Endothelial cell of umbilical vein (primary cell): ENCODE measurements around the gene JMJD6. TPM values are rescaled to one million over a fixed set of nuclear protein-coding genes. Genes with fewer than 3 reads are reported as not detected.
A peak's percentile ranks its signal among the peaks of the same experiment; 100 is the strongest.

ENCODE experiments used
- BruUV-seq: library from RNA; stranded (reverse); fragments of 400-500 nt; replicated peaks from 2 replicates; lab custom pipeline; 2021; lab: Mats Ljungman, UMichigan
- CTCF ChIA-PET: fragments of 300-600, 350-600 bp; sonication (Branson Sonifier 250); formaldehyde crosslinking; loops from one replicate; lab custom pipeline; 2021; ENCODE audit warnings: antibody characterized with exemption, inconsistent platforms; lab: Charles Lee
- POLR2A ChIA-PET: fragments of 300-600, 350-600 bp; sonication (Branson Sonifier 250); formaldehyde crosslinking; loops from one replicate; lab custom pipeline; 2021; ENCODE audit warnings: antibody characterized with exemption, inconsistent platforms; lab: Charles Lee
- DNase-seq: peaks from one replicate; pipeline ENCODE4 v3.0.0-alpha.2; 2011; ENCODE audit warnings: low read depth, low spot score
- FAIRE-seq: peaks from 2 replicates; lab custom pipeline; 2011; peaks lifted over from hg19 to GRCh38; lab: Jason Lieb, UNC
- H2AFZ ChIP-seq: 2 replicates; pipeline ENCODE4 v1.6.0; 2012; ENCODE audit warnings: low read depth, low read length, control low read depth, inconsistent platforms
- H3K27ac ChIP-seq: 2 replicates; pipeline ENCODE4 v1.5.1; 2011; ENCODE audit warnings: low read depth, mild to moderate bottlenecking, control low read depth, low read length, moderate library complexity; ENCODE audit not compliant: insufficient read depth
- H3K27me3 ChIP-seq, 2 experiments: 2 replicates each; pipeline versions ENCODE4 v1.6.0 to v1.6.1; 2011; ENCODE audit warnings: low read length in 2 of 2, mixed read lengths in 1 of 2; ENCODE audit not compliant: control insufficient read depth in 2 of 2, insufficient read depth in 2 of 2
- H3K36me3 ChIP-seq, 2 experiments: 2 replicates in 1 of 2; 3 replicates in 1 of 2; pipeline ENCODE4 v1.5.1; 2011; ENCODE audit warnings: low read length in 2 of 2, mild to moderate bottlenecking in 1 of 2, moderate library complexity in 1 of 2; ENCODE audit not compliant: control insufficient read depth in 2 of 2, insufficient read depth in 2 of 2; ENCODE audit errors: extremely low read depth in 1 of 2
- H3K4me1 ChIP-seq: 3 replicates; pipeline ENCODE4 v1.5.1; 2011; ENCODE audit warnings: mild to moderate bottlenecking, low read length; ENCODE audit not compliant: control insufficient read depth, insufficient read depth; ENCODE audit errors: extremely low read depth
- H3K4me2 ChIP-seq: 2 replicates; pipeline ENCODE4 v1.6.1; 2011; ENCODE audit warnings: low read length, control low read depth, mixed read lengths; ENCODE audit not compliant: insufficient read depth
- H3K4me3 ChIP-seq, 3 experiments: fragments of 200-600 bp in 1 of 3; sonication (generic), shearing (Covaris generic) in 1 of 3; replicated peaks in 1 of 3; 2 replicates each; pipeline ENCODE4 v1.5.1; 2011 to 2016; ENCODE audit warnings: control low read depth in 3 of 3, low read length in 3 of 3, mild to moderate bottlenecking in 2 of 3, inconsistent platforms in 1 of 3, low read depth in 1 of 3, moderate library complexity in 1 of 3; ENCODE audit not compliant: insufficient read depth in 1 of 3
- H3K79me2 ChIP-seq: 2 replicates; pipeline ENCODE4 v1.6.0; 2012; ENCODE audit warnings: low read length, inconsistent platforms; ENCODE audit not compliant: control insufficient read depth, insufficient read depth
- H3K9ac ChIP-seq: replicated peaks from 2 replicates; pipeline ENCODE3; 2011; ENCODE audit warnings: low read length, control low read depth; ENCODE audit not compliant: insufficient read depth; ENCODE audit errors: extremely low read depth
- H3K9me1 ChIP-seq: replicated peaks from 3 replicates; pipeline ENCODE4 v1.6.0; 2011; ENCODE audit warnings: mild to moderate bottlenecking, low read length; ENCODE audit not compliant: control insufficient read depth, insufficient read depth; ENCODE audit errors: extremely low read depth
- H3K9me3 ChIP-seq: replicated peaks from 2 replicates; pipeline ENCODE4 v1.5.1; 2012; ENCODE audit warnings: low read length, inconsistent platforms; ENCODE audit not compliant: control insufficient read depth, insufficient read depth
- H4K20me1 ChIP-seq: replicated peaks from 2 replicates; pipeline ENCODE3; 2011; ENCODE audit warnings: mild to moderate bottlenecking, low read length; ENCODE audit not compliant: control insufficient read depth, insufficient read depth; ENCODE audit errors: extremely low read depth
- CTCF ChIP-seq, 2 donors: IDR thresholded peaks; 1 replicate in 1 of 2; 2 replicates in 1 of 2; pipeline ENCODE4 v1.5.1; 2011; ENCODE audit warnings: low read length in 2 of 2, mild to moderate bottlenecking in 2 of 2, moderate library complexity in 2 of 2, control low read depth in 1 of 2, inconsistent platforms in 1 of 2, low read depth in 1 of 2; ENCODE audit not compliant: insufficient read depth in 1 of 2; ENCODE audit errors: extremely low read depth in 1 of 2
- EZH2 ChIP-seq: IDR thresholded peaks from 2 replicates; pipeline ENCODE4 v1.6.1; 2012; ENCODE audit warnings: borderline replicate concordance, low read depth, mild to moderate bottlenecking, moderate library complexity, low read length, inconsistent platforms; ENCODE audit not compliant: severe bottlenecking
- FOS ChIP-seq: IDR thresholded peaks from 2 replicates; pipeline ENCODE4 v1.6.1; 2011; ENCODE audit warnings: mild to moderate bottlenecking, low read length, moderate library complexity, borderline replicate concordance; ENCODE audit not compliant: insufficient read depth
- GATA2 ChIP-seq: IDR thresholded peaks from 2 replicates; pipeline ENCODE4 v1.7.0; 2011; ENCODE audit warnings: low read depth, mild to moderate bottlenecking, moderate library complexity, mixed read lengths, low read length; ENCODE audit not compliant: insufficient read length, insufficient read depth
- JUN ChIP-seq: IDR thresholded peaks from 2 replicates; pipeline ENCODE4 v1.6.1; 2011; ENCODE audit warnings: borderline replicate concordance, low read depth; ENCODE audit not compliant: insufficient read length, insufficient read depth
- MYC ChIP-seq: IDR thresholded peaks from one replicate; pipeline ENCODE4 v1.6.1; 2011; ENCODE audit warnings: mild to moderate bottlenecking, low read depth, low read length
- POLR2A ChIP-seq: IDR thresholded peaks from 2 replicates; pipeline ENCODE4 v1.6.1; 2012; ENCODE audit warnings: low read depth, mild to moderate bottlenecking, control low read depth, low read length
- POLR2AphosphoS5 ChIP-seq: IDR thresholded peaks from 2 replicates; pipeline ENCODE4 v1.6.1; 2012; ENCODE audit warnings: low read depth, mild to moderate bottlenecking, control low read depth, low read length, moderate library complexity; ENCODE audit not compliant: insufficient read depth
- dilution Hi-C: fragments of 300-500 bp; cut with MboI; formaldehyde crosslinking; loops from one replicate; pipeline ENCODE4 v1.15.0; 2019; ENCODE audit warnings: low sequenced_read_pairs; ENCODE audit not compliant: extremely low pct_ligation_motif_present
- intact Hi-C: fragments of 100-400 bp; cut with micrococcal nuclease; formaldehyde crosslinking; loops from one replicate; pipeline ENCODE4 v1.10.0; 2022
- polyA plus RNA-seq, 4 experiments: library from polyadenylated mRNA; depleted of rRNA in 3 of 4; stranded (reverse) in 3 of 4; unstranded in 1 of 4; fragments of >200 nt; gene quantifications; 2 replicates each; pipeline versions ENCODE4 v1.2.1 to v1.2.3, GENCODE V29; 2011 to 2012; ENCODE audit warnings: missing spikeins in 1 of 4
- total RNA-seq: library from RNA; stranded (reverse); gene quantifications from 2 replicates; pipeline ENCODE4 v1.2.3, GENCODE V29; 2021
- TF ChIP-seq, protein P1 (sequence below): IDR thresholded peaks from 2 replicates; pipeline ENCODE4 v1.6.1; 2011; ENCODE audit not compliant: insufficient read depth, insufficient read length

Gene JMJD6
- total and polyA plus RNA-seq, 2 donors (not counting 3 experiments of a cell fraction or from before 2014, with no cell fraction given), result 19.8 to 36.6 TPM

- no peak overlapping the region for H3K27ac ChIP-seq
- ChIA-PET CTCF (no interaction called here), POLR2A (no interaction called here)
- no peak overlapping the region for H3K4me2 ChIP-seq
- H3K9me3 ChIP-seq, result no peaks in the 10 kb centered on the region
- peaks cover 11% of the 10 kb centered on the region for H3K4me1 ChIP-seq
- H3K27me3 ChIP-seq, result no peaks in the 10 kb centered on the region
- no TSS peak for BruUV-seq
- intact Hi-C loops (no loop called here), dilution Hi-C loops (no loop called here)
- H4K20me1 ChIP-seq, result no peaks in the 10 kb centered on the region
- peaks cover 42% of the 10 kb centered on the region for H3K79me2 ChIP-seq
- no peaks in the 10 kb centered on the region for H3K9me1 ChIP-seq
- H2AFZ ChIP-seq, result no peak overlapping the region
- no peak for DNase-seq
- peak overlapping the region; percentile 4 for H3K9ac ChIP-seq
- peaks cover 20 to 35% of the 10 kb centered on the region in 2 experiments for H3K36me3 ChIP-seq
- no peak overlapping the region for H3K4me3 ChIP-seq
- no peak for FAIRE-seq
- TF ChIP-seq EZH2 (no peak), CTCF (IDR thresholded peaks at IDR 0.05; ENCODE audit: extremely low read depth in 1 of 2, insufficient read depth in 1 of 2, low read depth in 1 of 2, low read length in 2 of 2) (no peak), GATA2 (no peak), POLR2A (no peak), POLR2AphosphoS5 (no peak), MYC (no peak), JUN (no peak), FOS (no peak)
- TF ChIP-seq, protein P1, sequence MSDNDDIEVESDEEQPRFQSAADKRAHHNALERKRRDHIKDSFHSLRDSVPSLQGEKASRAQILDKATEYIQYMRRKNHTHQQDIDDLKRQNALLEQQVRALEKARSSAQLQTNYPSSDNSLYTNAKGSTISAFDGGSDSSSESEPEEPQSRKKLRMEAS, result no peak
Observed at GRCh38 chr17:76722279-76722678, 4.1 kb downstream of the JMJD6 start.
